DMS 273 (cell line): ENCODE measurements around the gene IRF2BPL.

Experiments used
- DNase-seq: peaks from one replicate; lab custom pipeline; 2025; ENCODE audit not compliant: unreplicated experiment; lab: John Stamatoyannopoulos, UW

IRF2BPL gene

GRCh38 chr14:77055306-77055705 is 26.8 kb upstream of the IRF2BPL start:
- DNase-seq, result no peak

GRCh38 chr14:77053046-77053841 is 24.7 kb upstream of the IRF2BPL start:
- peak; percentile 91 for DNase-seq

GRCh38 chr14:77052281-77053044 is 24.0 kb upstream of the IRF2BPL start:
- DNase-seq, result peak; percentile 63

GRCh38 chr14:77051116-77051515 is 22.6 kb upstream of the IRF2BPL start:
- DNase-seq, result no peak

- no peak for DNase-seq
These were observed 18.2 kb upstream of the IRF2BPL start for GRCh38 chr14:77046721-77047120.

GRCh38 chr14:77045238-77046162 is 17.0 kb upstream of the IRF2BPL start:
- peak; percentile 72 for DNase-seq

- DNase-seq, result no peak
These were observed 16.3 kb upstream of the IRF2BPL start for GRCh38 chr14:77044783-77045237.

- peak; percentile 51 for DNase-seq
These were observed 15.5 kb upstream of the IRF2BPL start for GRCh38 chr14:77043984-77044485.

GRCh38 chr14:77043177-77043983 is 14.9 kb upstream of the IRF2BPL start:
- DNase-seq, result no peak

- peak; percentile 92 for DNase-seq
These were observed 13.5 kb upstream of the IRF2BPL start for GRCh38 chr14:77041881-77042545.

- peak; percentile 69 for DNase-seq
These were observed 12.5 kb upstream of the IRF2BPL start for GRCh38 chr14:77040741-77041653.

GRCh38 chr14:77040059-77040740 is 11.7 kb upstream of the IRF2BPL start:
- peak; percentile 100 for DNase-seq

GRCh38 chr14:77039285-77040058 is 11.0 kb upstream of the IRF2BPL start:
- DNase-seq, result peak; percentile 76

GRCh38 chr14:77037938-77038568 is 9.5 kb upstream of the IRF2BPL start:
- DNase-seq, result peak; percentile 57

- DNase-seq, result no peak
These were observed 8.9 kb upstream of the IRF2BPL start for GRCh38 chr14:77037215-77037937.
